Activated naive CD4-positive, alpha-beta T cell treated with Interleukin-2 at 50 U/mL for 16 hours (primary cell): ENCODE measurements around the gene RARA.
"Not testable (repeated sequence)": the region's sequence is repeated elsewhere in the genome, so short reads cannot be mapped to it uniquely, and the experiment has no call there.

Source experiments
- DNase-seq: peaks from one replicate; pipeline ENCODE4 v3.0.0-alpha.2; 2020

The RARA gene

GRCh38 chr17:40299159-40299757, 9.7 kb upstream of the RARA start:
- not testable (repeated sequence) for DNase-seq

GRCh38 chr17:40301315-40301714, 7.7 kb upstream of the RARA start:
- DNase-seq: no peak

DNA sequence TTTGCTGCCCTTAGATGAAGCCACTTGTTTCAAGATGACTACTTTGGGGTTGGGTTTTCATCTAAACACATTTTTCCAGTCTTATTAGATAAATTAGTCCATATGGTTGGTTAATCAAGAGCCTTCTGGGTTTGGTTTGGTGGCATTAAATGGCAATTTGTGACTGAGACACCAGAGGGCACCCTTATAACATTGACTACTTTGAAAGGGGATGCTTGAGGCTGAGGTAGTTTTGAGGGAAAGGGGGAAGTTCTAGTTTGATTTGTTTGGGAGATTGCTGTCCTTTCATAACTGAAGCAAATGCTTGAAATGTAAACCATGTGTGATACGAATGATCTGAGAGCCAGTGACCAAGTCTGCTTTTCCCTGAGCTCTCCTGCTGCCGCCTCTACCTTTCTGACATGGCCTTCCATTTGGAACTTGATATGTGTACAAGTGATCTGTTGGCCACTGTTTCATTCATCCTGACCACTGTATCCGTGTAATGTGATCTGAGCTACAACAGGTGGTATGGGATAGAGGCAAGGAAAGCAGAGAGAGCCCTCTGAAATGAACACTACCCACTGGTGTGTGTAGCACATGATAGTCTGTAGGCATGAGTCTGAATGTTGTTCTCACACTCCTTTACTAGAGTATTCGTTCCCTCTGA, 5.8 kb upstream of the RARA start:
- peak; percentile 52 for DNase-seq

DNA sequence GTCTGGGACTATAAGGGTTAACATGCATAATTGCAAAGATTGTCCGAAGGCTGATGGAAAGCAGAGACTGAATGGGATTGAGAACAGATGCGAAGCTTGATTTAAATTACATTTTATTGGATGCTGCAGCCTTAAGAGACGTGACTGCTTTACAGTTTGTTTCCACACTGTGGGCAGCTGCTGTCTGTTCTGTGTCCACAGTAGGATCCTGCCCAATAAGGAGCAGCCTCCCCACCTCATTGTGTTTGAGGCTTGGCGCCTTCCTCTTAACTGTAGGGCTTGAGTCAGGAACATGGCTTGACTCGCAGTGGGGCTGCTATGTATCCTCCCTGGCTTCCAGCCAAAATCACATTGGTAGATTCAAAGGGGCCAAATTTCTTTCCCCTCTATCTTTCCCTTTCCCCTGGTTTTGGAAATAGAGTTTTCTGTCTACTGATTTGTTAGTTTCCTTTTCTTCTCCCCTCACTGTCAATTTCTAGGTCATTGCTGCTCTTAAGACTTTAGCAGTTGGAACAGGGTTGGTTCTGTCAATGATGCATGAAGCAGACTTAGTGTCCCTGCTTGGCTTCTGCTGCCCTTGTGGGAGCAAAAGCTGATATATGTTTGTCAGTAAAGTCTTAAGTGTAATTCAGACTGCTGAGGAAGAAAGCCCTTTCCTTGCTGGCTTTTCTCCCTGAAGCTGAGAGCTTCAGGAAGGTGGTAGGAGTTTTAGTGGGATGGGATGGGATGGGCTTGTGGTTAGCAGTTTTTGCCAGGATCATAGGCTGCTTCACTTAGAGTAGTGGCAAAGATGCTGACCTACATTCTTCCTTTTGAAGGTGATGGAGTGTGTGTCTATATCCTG, 5.0 kb upstream of the RARA start:
- DNase-seq: no peak

GRCh38 chr17:40304552-40304863, 4.5 kb upstream of the RARA start:
- not testable (repeated sequence) for DNase-seq

DNA sequence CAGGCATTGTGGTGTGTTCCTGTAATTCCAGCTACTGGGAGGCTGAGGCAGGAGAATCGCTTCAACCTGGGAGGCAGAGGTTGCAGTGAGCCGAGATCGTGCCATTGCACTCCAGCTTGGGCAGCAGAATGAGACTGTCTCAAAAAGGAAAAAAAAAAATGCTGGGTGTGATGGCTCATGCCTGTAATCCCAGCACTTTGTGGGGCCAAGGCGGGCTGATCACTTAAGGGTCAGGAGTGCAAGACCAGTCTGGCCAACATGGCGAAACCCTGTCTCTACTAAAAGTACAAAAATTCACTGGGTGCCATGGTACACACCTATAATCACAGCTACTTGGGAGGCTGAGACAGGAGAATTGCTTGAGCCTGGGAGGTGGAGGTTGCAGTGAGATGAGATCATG, 4.1 kb upstream of the RARA start:
- not testable (repeated sequence) for DNase-seq

- no peak for DNase-seq
Measured at GRCh38 chr17:40306395-40306794, 2.6 kb upstream of the RARA start.

- no peak for DNase-seq
Measured at GRCh38 chr17:40307001-40307730, 1.8 kb upstream of the RARA start.

DNA sequence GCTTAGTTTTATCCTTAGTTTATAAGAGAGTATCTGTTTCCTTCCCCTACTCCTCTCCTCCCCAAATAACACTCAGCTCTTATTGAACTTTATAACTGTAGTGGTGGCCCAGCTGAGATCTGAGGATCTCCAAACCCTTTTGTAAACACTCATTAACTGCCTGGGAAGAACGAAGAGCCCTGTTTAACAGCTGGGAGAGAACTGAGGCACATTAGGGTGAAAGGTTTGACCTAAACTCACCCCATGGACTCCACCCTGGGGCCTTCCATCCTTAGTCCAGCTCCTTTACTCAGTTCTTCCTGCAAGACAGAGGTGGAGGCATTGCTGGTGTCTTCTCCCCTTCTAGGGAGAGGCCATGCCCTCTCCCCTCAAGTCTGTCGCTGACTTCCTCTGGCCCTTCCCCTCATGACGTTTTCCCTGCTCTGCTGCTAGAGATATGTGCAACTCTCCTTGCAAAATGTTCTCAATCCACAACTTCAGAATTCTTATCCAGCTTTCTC, 1.2 kb upstream of the RARA start:
- no peak for DNase-seq

DNA sequence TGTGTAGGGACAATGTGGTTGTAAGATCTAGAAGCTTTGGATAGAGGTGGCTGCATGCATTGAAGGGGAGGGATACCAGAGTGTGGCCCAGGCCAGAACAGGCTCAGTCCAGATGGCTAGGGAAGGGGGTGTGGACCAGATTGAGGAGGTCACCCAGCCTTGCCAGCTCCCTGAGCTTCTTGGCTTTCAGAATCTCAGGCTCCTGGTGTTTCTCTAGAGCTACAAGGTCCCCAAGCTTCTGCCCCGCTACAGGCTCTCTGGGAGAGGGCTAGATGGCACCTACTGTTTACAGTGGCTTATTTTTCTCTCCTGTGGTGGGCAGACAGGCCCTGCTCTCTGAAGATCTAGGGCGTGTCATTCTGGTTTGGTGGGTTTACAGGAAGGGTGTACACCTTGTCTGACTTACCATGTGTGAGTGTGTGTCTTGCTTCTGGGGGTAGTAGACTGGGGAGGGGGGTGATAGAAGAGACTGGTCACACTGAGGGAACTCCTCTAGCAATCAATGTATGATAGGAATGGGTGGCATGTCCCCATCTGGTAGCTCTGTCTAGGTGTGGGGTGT, 1.1 kb downstream of the RARA start:
- DNase-seq: no peak

DNA sequence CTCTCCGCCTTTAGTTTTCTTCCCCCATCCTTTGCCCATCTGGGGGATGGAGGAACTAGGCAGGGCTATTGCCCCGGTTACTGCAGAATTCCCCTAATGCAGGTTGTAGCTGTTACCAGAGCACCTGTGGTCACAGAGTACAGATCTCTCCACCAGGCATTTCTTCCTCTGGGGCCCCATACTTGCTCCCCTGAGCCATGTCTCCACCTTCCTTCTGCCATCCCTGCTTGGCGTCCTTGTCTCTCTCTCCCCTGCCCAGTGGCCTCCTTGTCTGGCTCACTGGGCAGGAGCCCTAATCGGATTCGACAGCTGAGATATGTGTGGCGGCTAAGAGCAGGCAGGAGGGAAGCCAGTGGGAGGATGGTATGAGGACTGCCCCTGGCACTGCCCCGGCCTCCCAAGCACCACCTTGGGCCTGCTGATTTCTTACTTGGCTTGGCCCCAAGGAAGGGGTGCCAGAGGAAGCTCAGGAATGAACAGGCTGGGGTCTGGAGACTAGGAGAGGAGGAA, 2.0 kb downstream of the RARA start:
- DNase-seq: no peak

DNA sequence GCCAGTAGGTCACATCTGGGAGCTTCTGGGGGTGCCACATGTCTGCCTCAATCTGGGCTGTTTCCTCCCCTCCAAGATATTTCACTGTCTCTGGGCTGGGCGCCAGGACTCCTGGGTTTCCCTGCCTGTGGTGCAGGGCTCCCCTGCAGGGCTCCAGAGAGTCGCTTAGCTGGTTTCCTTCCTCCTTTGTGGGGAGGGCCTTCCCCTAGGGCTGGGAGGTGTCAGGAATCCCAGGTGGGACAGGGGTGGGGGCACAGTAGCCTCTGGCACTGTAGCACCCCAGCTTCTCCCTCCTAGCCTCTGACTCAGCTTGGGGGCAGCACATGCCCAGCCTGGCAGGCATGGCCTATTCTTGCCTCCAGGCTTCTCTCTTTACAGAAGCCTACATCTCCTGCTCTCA, 2.6 kb downstream of the RARA start:
- DNase-seq: no peak

- DNase-seq: no peak
Measured at GRCh38 chr17:40312131-40312731, 3.3 kb downstream of the RARA start.

DNA sequence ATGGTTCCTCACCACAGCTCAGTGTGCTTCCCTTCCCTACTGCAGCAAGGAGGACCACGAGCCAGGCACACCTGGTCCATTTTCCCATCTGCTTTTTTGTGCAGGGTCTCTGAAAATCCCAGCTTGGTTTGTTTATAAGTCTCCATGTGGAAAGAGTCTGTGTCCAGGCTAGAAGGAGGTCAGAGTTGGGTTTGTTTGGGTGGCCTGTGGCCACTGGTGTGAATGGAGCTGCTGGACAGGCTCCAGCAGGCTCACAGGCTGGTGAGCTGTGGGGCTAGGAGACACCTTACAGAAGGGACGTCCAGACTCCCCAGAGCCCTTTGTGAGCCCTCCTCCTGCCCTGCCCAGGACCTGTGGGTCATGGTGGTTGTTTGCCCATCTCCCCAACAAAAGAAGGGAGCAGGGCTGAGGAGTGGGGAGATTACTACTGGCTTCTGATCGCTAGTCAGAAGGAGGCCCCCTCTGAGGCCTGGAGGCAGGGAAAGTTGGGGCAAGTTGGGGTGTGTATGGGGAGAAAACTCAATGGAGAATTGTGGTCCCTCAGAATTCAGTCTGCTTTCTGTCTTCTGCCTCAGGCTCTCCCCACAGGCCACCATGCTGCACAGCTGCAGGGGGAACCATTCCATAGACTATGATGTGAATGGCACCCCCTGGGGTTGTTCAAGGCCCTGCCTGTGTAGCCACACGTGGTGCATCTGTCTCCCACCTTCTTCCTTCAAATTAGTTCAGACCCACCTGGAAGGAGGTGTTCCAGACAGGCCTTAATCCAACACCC, 4.1 kb downstream of the RARA start:
- no peak for DNase-seq

- no peak for DNase-seq
Measured at GRCh38 chr17:40313668-40314583, 4.9 kb downstream of the RARA start.

GRCh38 chr17:40314584-40314956, 5.6 kb downstream of the RARA start:
- peak; percentile 90 for DNase-seq

DNA sequence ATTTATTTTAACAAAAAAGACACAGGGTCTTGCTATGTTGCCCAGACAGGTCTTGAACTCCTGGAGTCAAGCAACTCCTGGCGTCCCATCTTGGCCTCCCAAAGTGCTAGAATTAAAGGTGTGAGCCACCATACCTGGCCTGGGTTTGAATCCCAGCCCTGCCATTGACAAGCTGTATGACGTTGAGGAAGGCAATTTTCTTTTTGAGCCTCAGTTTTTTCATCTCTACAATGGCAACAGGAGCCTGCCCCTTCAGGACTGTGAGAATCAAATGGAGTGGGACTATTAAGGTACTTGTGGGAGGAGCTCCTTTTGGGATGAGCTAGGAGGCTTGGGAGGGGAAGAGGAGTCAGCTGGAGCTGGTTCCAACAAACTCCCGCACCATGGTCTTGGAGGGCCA, 6.2 kb downstream of the RARA start:
- no peak for DNase-seq

DNA sequence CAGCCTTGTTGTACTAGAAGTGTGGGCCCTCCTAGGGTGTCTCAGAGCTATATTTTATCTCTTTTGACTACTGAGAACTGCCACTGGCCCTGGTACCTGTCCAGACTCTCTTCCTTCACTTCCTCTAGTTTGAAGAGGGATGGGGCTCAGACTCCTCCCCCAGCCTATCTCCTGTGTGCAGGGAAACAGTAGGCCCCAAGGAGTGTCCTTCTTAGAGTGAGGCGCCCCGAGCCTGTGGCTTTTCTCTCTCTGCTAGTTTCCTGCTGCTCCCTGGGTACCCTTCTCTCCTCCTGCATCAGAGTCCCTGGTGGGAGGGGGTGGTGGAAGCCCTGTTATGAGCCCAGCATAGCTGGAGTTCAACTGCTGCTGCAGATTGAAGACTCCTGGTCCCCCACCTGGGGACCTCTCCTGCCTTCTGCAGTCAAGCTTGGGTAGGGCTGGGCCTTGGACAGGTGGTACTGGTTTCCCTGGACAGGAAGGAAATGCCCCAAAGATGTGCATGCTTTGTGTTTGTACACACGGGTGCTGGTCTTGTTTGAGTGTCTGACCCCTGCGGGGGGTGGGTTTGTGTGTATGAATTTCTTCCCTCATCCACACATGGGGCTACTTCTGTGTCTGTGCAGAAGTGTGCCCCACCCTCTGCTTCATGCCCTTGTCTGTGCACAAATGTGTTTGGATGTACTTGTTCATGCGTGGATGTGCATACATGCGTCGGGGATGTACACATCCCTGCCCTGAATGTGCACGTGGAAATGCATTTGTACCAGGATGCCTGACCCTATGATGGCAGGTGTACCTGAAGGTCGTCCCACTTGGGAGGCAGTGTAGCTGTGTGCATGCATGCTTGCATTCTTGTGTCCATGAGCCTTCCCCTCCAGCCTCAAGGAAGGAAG, 6.9 kb downstream of the RARA start:
- DNase-seq: no peak

- DNase-seq: no peak
Measured at GRCh38 chr17:40316571-40317344, 7.8 kb downstream of the RARA start.
